Karpas-422 (cell line): ENCODE data around the gene RNU6-9. TPM values are rescaled to one million over a fixed set of nuclear protein-coding genes. Genes with fewer than 3 reads are reported as not detected.

Source experiments
- DNase-seq: peaks from one replicate; pipeline ENCODE4 v3.0.0-alpha.2; 2015
- H2AFZ ChIP-seq: fragments of 200-600 bp; sonication (generic); 2 replicates; pipeline ENCODE4 v1.6.1; 2014; ENCODE audit warnings: antibody characterized with exemption, low read length, mixed read lengths
- H3K27ac ChIP-seq: fragments of 200-600 bp; sonication (generic); 2 replicates; pipeline ENCODE4 v1.5.1; 2014; ENCODE audit warnings: mild to moderate bottlenecking, low read length, moderate library complexity
- H3K27me3 ChIP-seq: fragments of 200-600 bp; sonication (generic); 2 replicates; pipeline ENCODE4 v1.6.1; 2014; ENCODE audit warnings: low read length, mixed read lengths
- H3K36me3 ChIP-seq: fragments of 200-600 bp; sonication (generic); 2 replicates; pipeline ENCODE4 v1.6.1; 2014; ENCODE audit warnings: low read length, mixed read lengths; ENCODE audit not compliant: insufficient read depth
- H3K4me1 ChIP-seq: fragments of 200-600 bp; sonication (generic); 2 replicates; pipeline ENCODE4 v1.6.1; 2014; ENCODE audit warnings: mild to moderate bottlenecking, low read length, mixed read lengths
- H3K4me2 ChIP-seq: fragments of 200-600 bp; sonication (generic); 2 replicates; pipeline ENCODE4 v1.6.1; 2014; ENCODE audit warnings: low read length, low read depth, mild to moderate bottlenecking; ENCODE audit not compliant: poor library complexity, severe bottlenecking
- H3K4me3 ChIP-seq: fragments of 200-600 bp; sonication (generic); 2 replicates; pipeline ENCODE4 v1.5.1; 2014; ENCODE audit warnings: mild to moderate bottlenecking, antibody characterized with exemption, low read length, mixed read lengths
- H3K79me2 ChIP-seq: fragments of 200-600 bp; sonication (generic); 2 replicates; pipeline ENCODE4 v1.6.1; 2014; ENCODE audit warnings: mild to moderate bottlenecking, low read length, mixed read lengths
- H3K9ac ChIP-seq: fragments of 200-600 bp; sonication (generic); 2 replicates; pipeline ENCODE4 v1.6.0; 2014; ENCODE audit warnings: low read length
- H3K9me2 ChIP-seq: fragments of 200-600 bp; sonication (generic), shearing (Covaris generic); replicated peaks from 2 replicates; pipeline ENCODE4 v1.6.0; 2014; ENCODE audit warnings: mild to moderate bottlenecking, low read length, moderate library complexity; ENCODE audit not compliant: insufficient read depth
- H3K9me3 ChIP-seq: fragments of 300-700, 200-600 bp; sonication (generic); 2 replicates; pipeline ENCODE4 v1.6.1; 2014; ENCODE audit warnings: low read length, mixed read lengths
- H4K20me1 ChIP-seq: fragments of 200-600 bp; sonication (generic); 2 replicates; pipeline ENCODE4 v1.6.1; 2014; ENCODE audit warnings: mild to moderate bottlenecking, antibody characterized with exemption, low read length, low read depth; ENCODE audit not compliant: insufficient read depth
- total RNA-seq: library from RNA; depleted of rRNA; stranded (reverse); fragments of >200 nt; shearing (Covaris generic); gene quantifications from 2 replicates; pipeline ENCODE4 v1.2.3, GENCODE V29; 2014; ENCODE audit warnings: low replicate concordance

RNU6-9 gene
- total RNA-seq, 1 experiment from 2014 or later, result not detected

- peak; percentile 61 for DNase-seq
- H3K4me2 ChIP-seq, result peak overlapping the region; percentile 84
- H3K27me3 ChIP-seq, result no peaks in the 10 kb centered on the region
- peak overlapping the region; percentile 93 for H3K9ac ChIP-seq
- H3K9me3 ChIP-seq, result no peaks in the 10 kb centered on the region
- H3K79me2 ChIP-seq, result peaks cover 40% of the 10 kb centered on the region
- no peak overlapping the region for H2AFZ ChIP-seq
- H3K9me2 ChIP-seq, result no peaks in the 10 kb centered on the region
- H3K27ac ChIP-seq, result peak overlapping the region; percentile 49; the same call in 1 of the 2 replicates
- peaks cover 17% of the 10 kb centered on the region for H3K4me1 ChIP-seq
- peak overlapping the region; percentile 89 for H3K4me3 ChIP-seq
- H3K36me3 ChIP-seq, result no peaks in the 10 kb centered on the region
- no peaks in the 10 kb centered on the region for H4K20me1 ChIP-seq
Measured at GRCh38 chr19:912181-913079, 19.1 kb downstream of the RNU6-9 start.

- H3K9me2 ChIP-seq, result no peaks in the 10 kb centered on the region
- H3K4me3 ChIP-seq, result peak within 1 kb of the TSS; percentile 95
- peak within 1 kb of the TSS; percentile 12 for H2AFZ ChIP-seq
Measured at GRCh38 chr19:913080-913748, 19.9 kb downstream of the RNU6-9 start, which contains the start of gene R3HDM4. Gene R3HDM4 (minus strand): TSS chr19:913219. CDS start chr19:913157, 62 bp downstream.

GRCh38 chr19:916645-917322 lies 23.5 kb downstream of the RNU6-9 start:
- no peaks in the 10 kb centered on the region for H4K20me1 ChIP-seq
- H3K79me2 ChIP-seq, result peaks cover 8% of the 10 kb centered on the region
- H3K4me3 ChIP-seq, result no peak overlapping the region
- H3K9me3 ChIP-seq, result no peaks in the 10 kb centered on the region
- H3K27me3 ChIP-seq, result no peaks in the 10 kb centered on the region
- peaks cover 11% of the 10 kb centered on the region for H3K4me1 ChIP-seq
- no peak overlapping the region for H3K9ac ChIP-seq
- H3K4me2 ChIP-seq, result no peak overlapping the region
- no peaks in the 10 kb centered on the region for H3K36me3 ChIP-seq
- no peak overlapping the region for H2AFZ ChIP-seq
- H3K27ac ChIP-seq, result no peak overlapping the region
- no peaks in the 10 kb centered on the region for H3K9me2 ChIP-seq
- no peak for DNase-seq

More at GRCh38 chr19:913080-913748, 19.9 kb downstream of the RNU6-9 start, which contains the start of gene R3HDM4:
- H3K79me2 ChIP-seq, result peaks cover 34% of the 10 kb centered on the region
- no peaks in the 10 kb centered on the region for H3K9me3 ChIP-seq
- H3K27me3 ChIP-seq, result no peaks in the 10 kb centered on the region
- H3K36me3 ChIP-seq, result no peaks in the 10 kb centered on the region
- no peaks in the 10 kb centered on the region for H4K20me1 ChIP-seq
- DNase-seq, result peak; percentile 87
- peak within 1 kb of the TSS; percentile 49; the same call in 1 of the 2 replicates for H3K27ac ChIP-seq
- H3K4me1 ChIP-seq, result peaks cover 17% of the 10 kb centered on the region
- H3K9ac ChIP-seq, result peak within 1 kb of the TSS; percentile 93
- peak within 1 kb of the TSS; percentile 86 for H3K4me2 ChIP-seq

GRCh38 chr19:917323-918151 lies 24.3 kb downstream of the RNU6-9 start, which contains the start of gene KISS1R:
Gene KISS1R (plus strand): TSS chr19:917333. CDS start chr19:917503, 170 bp downstream.
- H2AFZ ChIP-seq, result no peak within 1 kb of the TSS
- no peak within 1 kb of the TSS for H3K4me3 ChIP-seq
- H3K9me2 ChIP-seq, result no peaks in the 10 kb centered on the region
- H3K27ac ChIP-seq, result no peak within 1 kb of the TSS
- DNase-seq, result peak; percentile 69
- H3K79me2 ChIP-seq, result peaks cover 6% of the 10 kb centered on the region
- H4K20me1 ChIP-seq, result no peaks in the 10 kb centered on the region
- peaks cover 11% of the 10 kb centered on the region for H3K4me1 ChIP-seq
- H3K9ac ChIP-seq, result no peak within 1 kb of the TSS
- H3K36me3 ChIP-seq, result no peaks in the 10 kb centered on the region
- H3K9me3 ChIP-seq, result no peaks in the 10 kb centered on the region
- no peak within 1 kb of the TSS for H3K4me2 ChIP-seq
- no peaks in the 10 kb centered on the region for H3K27me3 ChIP-seq

- Histone ChIP-seq H3K4me2 (no peak overlapping the region), H4K20me1 (no peaks in the 10 kb centered on the region), H3K9me2 (no peaks in the 10 kb centered on the region), H3K9me3 (no peaks in the 10 kb centered on the region), H3K4me1 (peaks cover 11% of the 10 kb centered on the region), H3K27me3 (no peaks in the 10 kb centered on the region), H3K9ac (no peak overlapping the region), H3K36me3 (no peaks in the 10 kb centered on the region), H3K4me3 (no peak overlapping the region), H2AFZ (no peak overlapping the region), H3K79me2 (peaks cover 4% of the 10 kb centered on the region), H3K27ac (no peak overlapping the region)
- no peak for DNase-seq
Measured at GRCh38 chr19:918152-918437, 24.8 kb downstream of the RNU6-9 start.

- Histone ChIP-seq H3K9me2 (no peaks in the 10 kb centered on the region), H3K36me3 (no peaks in the 10 kb centered on the region), H2AFZ (no peak overlapping the region), H3K27me3 (no peaks in the 10 kb centered on the region), H3K4me2 (no peak overlapping the region), H3K79me2 (no peaks in the 10 kb centered on the region; the same call in 1 of the 2 replicates), H4K20me1 (no peaks in the 10 kb centered on the region), H3K9ac (no peak overlapping the region), H3K9me3 (no peaks in the 10 kb centered on the region), H3K27ac (no peak overlapping the region), H3K4me1 (peaks cover 7% of the 10 kb centered on the region), H3K4me3 (no peak overlapping the region)
- no peak for DNase-seq
Measured at GRCh38 chr19:918481-919198, 25.4 kb downstream of the RNU6-9 start.
